HEK293 (cell line): ENCODE measurements around the gene NT5DC3.

ENCODE experiments used
- CTCF ChIA-PET: fragments of 350-600 bp; formaldehyde crosslinking; extraction: SDS; loops from one replicate; lab custom pipeline; 2021; ENCODE audit warnings: antibody characterized with exemption; lab: Yijun Ruan, JAX
- POLR2A ChIA-PET: fragments of 300-600 bp; formaldehyde crosslinking; extraction: SDS; loops from one replicate; lab custom pipeline; 2020; ENCODE audit warnings: antibody characterized with exemption, inconsistent platforms; lab: Yijun Ruan, JAX
- H3K27ac ChIP-seq: fragments of 200-500 bp; sonication (Bioruptor generic); 2 replicates; pipeline ENCODE4 v1.5.1; 2014; ENCODE audit warnings: low read depth, low read length, control low read depth, inconsistent platforms; ENCODE audit errors: extremely low read depth
- H3K36me3 ChIP-seq, 2 experiments: fragments of 200-500 bp in 1 of 2; sonication (Bioruptor generic) in 1 of 2; 1 replicate in 1 of 2; 2 replicates in 1 of 2; pipeline ENCODE4 v1.5.1; 2014 to 2017; ENCODE audit warnings: inconsistent platforms in 2 of 2, low read length in 2 of 2; ENCODE audit not compliant: control insufficient read depth in 2 of 2, insufficient read depth in 1 of 2
- H3K4me1 ChIP-seq: fragments of 200-500 bp; sonication (Bioruptor generic); 2 replicates; pipeline ENCODE4 v1.5.1; 2014; ENCODE audit warnings: mild to moderate bottlenecking, low read length, inconsistent platforms; ENCODE audit not compliant: control insufficient read depth, insufficient read depth
- H3K4me3 ChIP-seq: 2 replicates; pipeline ENCODE4 v1.5.1; 2011; ENCODE audit warnings: low read depth, mild to moderate bottlenecking, control low read depth, low read length, moderate library complexity
- H3K9me3 ChIP-seq: fragments of 200-500 bp; sonication (Bioruptor generic); 2 replicates; pipeline ENCODE4 v1.5.1; 2014; ENCODE audit warnings: low read depth, low read length, inconsistent platforms; ENCODE audit not compliant: control insufficient read depth, insufficient read depth
- MYNN ChIP-seq: fragments of 450-650 bp; formaldehyde crosslinking; IDR thresholded peaks from 2 replicates; pipeline ENCODE4 v1.5.1; 2016; ENCODE audit warnings: missing biosample characterization, missing genetic modification characterization, borderline replicate concordance
- OSR2 ChIP-seq: fragments of 450-650 bp; formaldehyde crosslinking; IDR thresholded peaks from 2 replicates; pipeline ENCODE4 v1.5.1; 2016; ENCODE audit warnings: missing biosample characterization, missing genetic modification characterization
- REPIN1 ChIP-seq: fragments of 450-650 bp; formaldehyde crosslinking; IDR thresholded peaks from 2 replicates; pipeline ENCODE4 v1.5.1; 2017; ENCODE audit warnings: missing biosample characterization, missing genetic modification characterization, low read depth
- SCRT2 ChIP-seq: fragments of 450-650 bp; formaldehyde crosslinking; IDR thresholded peaks from 2 replicates; pipeline ENCODE4 v1.5.1; 2016; ENCODE audit warnings: missing biosample characterization, missing genetic modification characterization
- WT1 ChIP-seq: fragments of 450-650 bp; formaldehyde crosslinking; IDR thresholded peaks from 2 replicates; pipeline ENCODE4 v1.5.1; 2016; ENCODE audit warnings: missing biosample characterization, missing genetic modification characterization
- ZNF16 ChIP-seq: fragments of 450-650 bp; formaldehyde crosslinking; IDR thresholded peaks from 2 replicates; pipeline ENCODE4 v1.5.1; 2016; ENCODE audit warnings: low read depth, missing biosample characterization, missing genetic modification characterization
- ZNF280D ChIP-seq: fragments of 450-650 bp; formaldehyde crosslinking; IDR thresholded peaks from 2 replicates; pipeline ENCODE4 v1.5.1; 2016; ENCODE audit warnings: missing biosample characterization, missing genetic modification characterization
- ZNF292 ChIP-seq: fragments of 450-650 bp; formaldehyde crosslinking; IDR thresholded peaks from 2 replicates; pipeline ENCODE4 v1.5.1; 2016; ENCODE audit warnings: low read depth, missing biosample characterization, missing genetic modification characterization, borderline replicate concordance
- ZNF324 ChIP-seq: fragments of 450-650 bp; formaldehyde crosslinking; IDR thresholded peaks from 2 replicates; pipeline ENCODE4 v1.5.1; 2016; ENCODE audit warnings: missing biosample characterization, missing genetic modification characterization
- ZNF398 ChIP-seq: fragments of 450-650 bp; formaldehyde crosslinking; IDR thresholded peaks from 2 replicates; pipeline ENCODE4 v1.5.1; 2017; ENCODE audit warnings: missing biosample characterization, missing genetic modification characterization
- ZNF423 ChIP-seq: fragments of 450-650 bp; formaldehyde crosslinking; IDR thresholded peaks from 2 replicates; pipeline ENCODE4 v1.5.1; 2016; ENCODE audit warnings: missing biosample characterization, missing genetic modification characterization
- ZNF473 ChIP-seq: fragments of 450-650 bp; formaldehyde crosslinking; IDR thresholded peaks from 2 replicates; pipeline ENCODE4 v1.5.1; 2017; ENCODE audit warnings: missing biosample characterization, missing genetic modification characterization
- ZNF48 ChIP-seq: fragments of 450-650 bp; formaldehyde crosslinking; IDR thresholded peaks from 2 replicates; pipeline ENCODE4 v1.5.1; 2016; ENCODE audit warnings: missing biosample characterization, missing genetic modification characterization
- ZNF530 ChIP-seq: fragments of 450-650 bp; formaldehyde crosslinking; IDR thresholded peaks from 2 replicates; pipeline ENCODE4 v1.5.1; 2016; ENCODE audit warnings: low read depth, missing biosample characterization, missing genetic modification characterization
- ZNF558 ChIP-seq: fragments of 450-650 bp; formaldehyde crosslinking; IDR thresholded peaks from 2 replicates; pipeline ENCODE4 v1.5.1; 2016; ENCODE audit warnings: missing biosample characterization, missing genetic modification characterization
- ZNF623 ChIP-seq: fragments of 450-650 bp; formaldehyde crosslinking; IDR thresholded peaks from 2 replicates; pipeline ENCODE4 v1.5.1; 2016; ENCODE audit warnings: missing biosample characterization, missing genetic modification characterization
- ZNF654 ChIP-seq: fragments of 450-650 bp; formaldehyde crosslinking; IDR thresholded peaks from 2 replicates; pipeline ENCODE4 v1.5.1; 2016; ENCODE audit warnings: low read depth, missing biosample characterization, missing genetic modification characterization
- ZNF704 ChIP-seq: fragments of 450-650 bp; formaldehyde crosslinking; IDR thresholded peaks from 2 replicates; pipeline ENCODE4 v1.5.1; 2016; ENCODE audit warnings: missing biosample characterization, missing genetic modification characterization
- ZNF76 ChIP-seq: fragments of 450-650 bp; formaldehyde crosslinking; IDR thresholded peaks from 2 replicates; pipeline ENCODE4; 2016; ENCODE audit warnings: low read depth, missing biosample characterization, missing genetic modification characterization, borderline replicate concordance
- ZSCAN30 ChIP-seq: fragments of 450-650 bp; IDR thresholded peaks from 2 replicates; pipeline ENCODE4 v1.5.1; 2018; ENCODE audit warnings: missing biosample characterization, mild to moderate bottlenecking, missing genetic modification characterization, moderate library complexity
- TF ChIP-seq, protein P1 (sequence below): fragments of 450-650 bp; formaldehyde crosslinking; IDR thresholded peaks from 2 replicates; pipeline ENCODE4 v1.5.1; 2017; ENCODE audit warnings: missing biosample characterization, missing genetic modification characterization
- TF ChIP-seq, protein P2 (sequence below): fragments of 450-650 bp; formaldehyde crosslinking; IDR thresholded peaks from 2 replicates; pipeline ENCODE4 v1.5.1; 2016; ENCODE audit warnings: missing biosample characterization, missing genetic modification characterization

NT5DC3 gene

DNA sequence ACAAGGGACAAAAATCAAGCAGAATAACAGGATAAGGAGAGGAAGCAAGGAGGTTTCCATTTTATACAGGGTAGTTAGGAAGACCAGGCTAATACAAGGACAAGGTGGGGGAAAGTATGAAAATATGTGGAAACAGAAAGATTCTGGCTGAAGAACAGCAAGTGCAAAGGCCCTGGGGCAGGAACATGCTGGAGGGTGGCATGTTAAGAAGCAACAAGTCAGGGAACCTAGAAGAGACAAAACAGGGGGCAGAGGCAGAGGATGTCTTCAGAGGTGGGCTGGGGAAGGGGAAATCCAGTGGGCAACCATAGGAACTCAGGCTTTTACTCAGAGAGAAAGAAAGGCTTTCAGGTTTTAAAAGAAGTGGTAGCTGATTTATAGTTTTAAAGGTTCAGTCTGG is 54.8 kb downstream of the NT5DC3 start:
- CTCF ChIA-PET = interaction anchor here (0.6 kb wide), 1 partner anchor 52 kb away, joined by 3 read pairs; no protein-coding TSS in a partner anchor

More for the DNA sequence above, 54.8 kb downstream of the NT5DC3 start:
- H3K4me3 ChIP-seq = no peak overlapping the region
- POLR2A ChIA-PET = no interaction called here
- H3K27ac ChIP-seq = no peak overlapping the region
- peaks cover 10 to 43% of the 10 kb centered on the region in 2 experiments for H3K36me3 ChIP-seq
- no peaks in the 10 kb centered on the region for H3K4me1 ChIP-seq
- TF ChIP-seq ZNF623 (tag by site-specific recombination) (peak; percentile 96), ZSCAN30 (no peak), ZNF280D (0 out of 2 replicates have a peak, but pooled peaks have one; percentile 13), ZNF654 (tag by site-specific recombination) (no peak), ZNF704 (tag by site-specific recombination) (no peak), WT1 (tag by site-specific recombination) (no peak), MYNN (tag by site-specific recombination) (no peak), ZNF292 (tag by site-specific recombination) (no peak), OSR2 (tag by site-specific recombination) (no peak), ZNF16 (tag by site-specific recombination) (no peak), REPIN1 (tag by site-specific recombination) (no peak), ZNF423 (no peak), ZNF558 (tag by site-specific recombination) (no peak), ZNF76 (tag by site-specific recombination) (no peak), ZNF398 (tag by site-specific recombination) (no peak), ZNF324 (tag by site-specific recombination) (no peak), ZNF473 (tag by site-specific recombination) (no peak), ZNF48 (tag by site-specific recombination) (no peak), ZNF530 (tag by site-specific recombination) (no peak), SCRT2 (0 out of 2 replicates have a peak, but pooled peaks have one; percentile 30)
- TF ChIP-seq, protein P1, sequence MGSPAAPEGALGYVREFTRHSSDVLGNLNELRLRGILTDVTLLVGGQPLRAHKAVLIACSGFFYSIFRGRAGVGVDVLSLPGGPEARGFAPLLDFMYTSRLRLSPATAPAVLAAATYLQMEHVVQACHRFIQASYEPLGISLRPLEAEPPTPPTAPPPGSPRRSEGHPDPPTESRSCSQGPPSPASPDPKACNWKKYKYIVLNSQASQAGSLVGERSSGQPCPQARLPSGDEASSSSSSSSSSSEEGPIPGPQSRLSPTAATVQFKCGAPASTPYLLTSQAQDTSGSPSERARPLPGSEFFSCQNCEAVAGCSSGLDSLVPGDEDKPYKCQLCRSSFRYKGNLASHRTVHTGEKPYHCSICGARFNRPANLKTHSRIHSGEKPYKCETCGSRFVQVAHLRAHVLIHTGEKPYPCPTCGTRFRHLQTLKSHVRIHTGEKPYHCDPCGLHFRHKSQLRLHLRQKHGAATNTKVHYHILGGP = no peak
- TF ChIP-seq, protein P2, sequence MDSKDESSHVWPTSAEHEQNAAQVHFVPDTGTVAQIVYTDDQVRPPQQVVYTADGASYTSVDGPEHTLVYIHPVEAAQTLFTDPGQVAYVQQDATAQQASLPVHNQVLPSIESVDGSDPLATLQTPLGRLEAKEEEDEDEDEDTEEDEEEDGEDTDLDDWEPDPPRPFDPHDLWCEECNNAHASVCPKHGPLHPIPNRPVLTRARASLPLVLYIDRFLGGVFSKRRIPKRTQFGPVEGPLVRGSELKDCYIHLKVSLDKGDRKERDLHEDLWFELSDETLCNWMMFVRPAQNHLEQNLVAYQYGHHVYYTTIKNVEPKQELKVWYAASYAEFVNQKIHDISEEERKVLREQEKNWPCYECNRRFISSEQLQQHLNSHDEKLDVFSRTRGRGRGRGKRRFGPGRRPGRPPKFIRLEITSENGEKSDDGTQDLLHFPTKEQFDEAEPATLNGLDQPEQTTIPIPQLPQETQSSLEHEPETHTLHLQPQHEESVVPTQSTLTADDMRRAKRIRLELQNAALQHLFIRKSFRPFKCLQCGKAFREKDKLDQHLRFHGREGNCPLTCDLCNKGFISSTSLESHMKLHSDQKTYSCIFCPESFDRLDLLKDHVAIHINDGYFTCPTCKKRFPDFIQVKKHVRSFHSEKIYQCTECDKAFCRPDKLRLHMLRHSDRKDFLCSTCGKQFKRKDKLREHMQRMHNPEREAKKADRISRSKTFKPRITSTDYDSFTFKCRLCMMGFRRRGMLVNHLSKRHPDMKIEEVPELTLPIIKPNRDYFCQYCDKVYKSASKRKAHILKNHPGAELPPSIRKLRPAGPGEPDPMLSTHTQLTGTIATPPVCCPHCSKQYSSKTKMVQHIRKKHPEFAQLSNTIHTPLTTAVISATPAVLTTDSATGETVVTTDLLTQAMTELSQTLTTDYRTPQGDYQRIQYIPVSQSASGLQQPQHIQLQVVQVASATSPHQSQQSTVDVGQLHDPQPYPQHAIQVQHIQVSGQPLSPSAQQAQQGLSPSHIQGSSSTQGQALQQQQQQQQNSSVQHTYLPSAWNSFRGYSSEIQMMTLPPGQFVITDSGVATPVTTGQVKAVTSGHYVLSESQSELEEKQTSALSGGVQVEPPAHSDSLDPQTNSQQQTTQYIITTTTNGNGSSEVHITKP (tag by site-specific recombination) = no peak
- TF ChIP-seq, all 188 proteins: peak for 3
- H3K9me3 ChIP-seq = no peaks in the 10 kb centered on the region
